ENCODE results near the gene C20orf204.
"Not testable (repeated sequence)": the region's sequence is repeated elsewhere in the genome, so short reads cannot be mapped to it uniquely, and the experiment has no call there.

The C20orf204 gene

GRCh38 chr20:64035933-64036345 lies at the start of gene C20orf204:
TSS of gene C20orf204 (plus strand) at chr20:64036182. CDS start at chr20:64036324, 142 bp downstream.
- DNase-seq, result no peak

GRCh38 chr20:64000906-64001305 lies 35.1 kb upstream of the C20orf204 start:
- no peak for DNase-seq

- DNase-seq, result no peak
Observed at GRCh38 chr20:64001607-64002011, 34.4 kb upstream of the C20orf204 start.

GRCh38 chr20:64003960-64004725 lies 31.8 kb upstream of the C20orf204 start:
- DNase-seq, result no peak

GRCh38 chr20:64005394-64005793 lies 30.6 kb upstream of the C20orf204 start:
- DNase-seq, result no peak

- no peak for DNase-seq
Observed at GRCh38 chr20:64006490-64006889, 29.5 kb upstream of the C20orf204 start.

GRCh38 chr20:64006902-64007301 lies 29.1 kb upstream of the C20orf204 start:
- DNase-seq, result no peak

- DNase-seq, result no peak
Observed at GRCh38 chr20:64009811-64010387, 26.1 kb upstream of the C20orf204 start.

GRCh38 chr20:64010711-64011237 lies 25.2 kb upstream of the C20orf204 start:
- DNase-seq, result no peak

- no peak for DNase-seq
Observed at GRCh38 chr20:64011366-64011779, 24.6 kb upstream of the C20orf204 start.

GRCh38 chr20:64012385-64013154 lies 23.4 kb upstream of the C20orf204 start:
- not testable (repeated sequence) for DNase-seq

GRCh38 chr20:64015635-64016034 lies 20.3 kb upstream of the C20orf204 start:
- no peak for DNase-seq

- no peak for DNase-seq
Observed at GRCh38 chr20:64021124-64021975, 14.6 kb upstream of the C20orf204 start.

- DNase-seq, result no peak
Observed at GRCh38 chr20:64022671-64023360, 13.2 kb upstream of the C20orf204 start.

- no peak for DNase-seq
Observed at GRCh38 chr20:64023361-64024140, 12.4 kb upstream of the C20orf204 start.

GRCh38 chr20:64024141-64024990 lies 11.6 kb upstream of the C20orf204 start:
- DNase-seq, result no peak

- no peak for DNase-seq
Observed at GRCh38 chr20:64025101-64025825, 10.7 kb upstream of the C20orf204 start.

GRCh38 chr20:64025826-64026412 lies 10.1 kb upstream of the C20orf204 start:
- DNase-seq, result no peak

All from NCI-H446 treated with DMSO at 0.1 percent for 48 hours (cell line).